HEK293T (cell line): ENCODE data around the gene IRAG1.

Experiments
- FOXA1 ChIP-seq: fragments of 450-650 bp; IDR thresholded peaks from 2 replicates; pipeline ENCODE4 v1.6.1; 2016; ENCODE audit warnings: mild to moderate bottlenecking
- FOXM1 ChIP-seq: fragments of 450-650 bp; IDR thresholded peaks from 2 replicates; pipeline ENCODE4 v1.6.1; 2017; ENCODE audit warnings: mild to moderate bottlenecking, borderline replicate concordance
- PKNOX1 ChIP-seq: fragments of 450-650 bp; IDR thresholded peaks from 2 replicates; pipeline ENCODE4 v1.6.1; 2016
- SUZ12 ChIP-seq: fragments of 450-650 bp; IDR thresholded peaks from 2 replicates; pipeline ENCODE4 v1.6.1; 2016; ENCODE audit warnings: mild to moderate bottlenecking
- TARDBP ChIP-seq: fragments of 450-650 bp; IDR thresholded peaks from 2 replicates; pipeline ENCODE4 v1.6.1; 2016

DNA sequence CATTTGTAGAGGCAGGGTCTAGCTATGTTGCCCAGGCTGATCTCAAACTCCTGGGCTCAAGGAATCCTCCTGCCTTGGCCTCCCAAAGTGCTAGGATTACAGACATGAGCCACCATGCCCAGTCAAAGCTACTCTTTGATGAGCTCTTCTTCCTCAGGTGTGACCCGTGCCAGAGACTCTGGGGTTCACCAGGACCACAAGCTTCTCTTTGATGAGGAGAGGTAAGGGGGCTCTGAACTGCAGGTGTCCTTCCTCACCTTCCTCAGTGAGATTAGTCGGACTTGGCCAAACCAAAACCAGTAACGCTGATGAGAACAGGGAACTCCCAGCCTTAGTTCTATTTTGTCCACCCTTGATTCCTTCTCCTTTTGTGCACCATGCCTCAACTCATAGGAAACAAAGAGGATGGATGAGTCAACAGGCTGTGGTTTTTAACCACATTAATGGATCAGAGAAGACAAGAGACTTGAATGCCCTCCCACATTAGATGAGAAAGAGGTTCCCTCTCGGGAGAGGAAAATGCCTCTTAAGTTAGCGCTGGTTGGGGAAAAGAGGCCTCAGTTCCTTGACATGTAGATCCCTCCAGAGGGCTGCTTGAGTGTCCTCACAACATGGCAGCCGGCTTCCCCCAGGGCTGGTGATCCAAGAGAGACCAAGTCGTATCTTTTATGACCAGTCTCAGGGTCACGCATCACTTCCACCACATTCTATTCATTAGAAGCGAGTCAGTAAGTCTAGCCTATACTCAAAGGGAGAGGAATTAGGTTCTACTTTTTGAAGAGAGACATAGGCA lies 31.8 kb upstream of the IRAG1 start:
- TF ChIP-seq PKNOX1 = no peak
- TF ChIP-seq FOXM1 = no peak
- no peak for TF ChIP-seq TARDBP
- TF ChIP-seq FOXA1 = no peak
- no peak for TF ChIP-seq SUZ12
